ENCODE measurements around the gene CCDC124.

GRCh38 chr19:17944301-17944700 lies 11.5 kb downstream of the CCDC124 start:
- TF ChIP-seq SIN3A (IDR thresholded peaks at IDR 0.05; ENCODE audit: borderline replicate concordance, low read depth, low read length) (no peak), RAD21 (IDR thresholded peaks at IDR 0.05; ENCODE audit: low read length) (no peak), EP300 (IDR thresholded peaks at IDR 0.05; ENCODE audit: borderline replicate concordance in 1 of 2, low read depth in 1 of 2, low read length in 1 of 2) (no peak), IRF3 (IDR thresholded peaks at IDR 0.05; ENCODE audit: low read depth, low read length) (no peak)
- TF ChIP-seq, protein P1, sequence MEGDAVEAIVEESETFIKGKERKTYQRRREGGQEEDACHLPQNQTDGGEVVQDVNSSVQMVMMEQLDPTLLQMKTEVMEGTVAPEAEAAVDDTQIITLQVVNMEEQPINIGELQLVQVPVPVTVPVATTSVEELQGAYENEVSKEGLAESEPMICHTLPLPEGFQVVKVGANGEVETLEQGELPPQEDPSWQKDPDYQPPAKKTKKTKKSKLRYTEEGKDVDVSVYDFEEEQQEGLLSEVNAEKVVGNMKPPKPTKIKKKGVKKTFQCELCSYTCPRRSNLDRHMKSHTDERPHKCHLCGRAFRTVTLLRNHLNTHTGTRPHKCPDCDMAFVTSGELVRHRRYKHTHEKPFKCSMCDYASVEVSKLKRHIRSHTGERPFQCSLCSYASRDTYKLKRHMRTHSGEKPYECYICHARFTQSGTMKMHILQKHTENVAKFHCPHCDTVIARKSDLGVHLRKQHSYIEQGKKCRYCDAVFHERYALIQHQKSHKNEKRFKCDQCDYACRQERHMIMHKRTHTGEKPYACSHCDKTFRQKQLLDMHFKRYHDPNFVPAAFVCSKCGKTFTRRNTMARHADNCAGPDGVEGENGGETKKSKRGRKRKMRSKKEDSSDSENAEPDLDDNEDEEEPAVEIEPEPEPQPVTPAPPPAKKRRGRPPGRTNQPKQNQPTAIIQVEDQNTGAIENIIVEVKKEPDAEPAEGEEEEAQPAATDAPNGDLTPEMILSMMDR (IDR thresholded peaks at IDR 0.05): no peak
